ENCODE results near the gene ZNF223. TPM values are rescaled to one million over a fixed set of nuclear protein-coding genes. Genes with fewer than 3 reads are reported as not detected.

ZNF223 gene
- total RNA-seq, 3 donors from 2014 or later (not counting 1 experiment from before 2014, with no cell fraction given): 0.94 to 3.3 (median 2.9) TPM

DNA sequence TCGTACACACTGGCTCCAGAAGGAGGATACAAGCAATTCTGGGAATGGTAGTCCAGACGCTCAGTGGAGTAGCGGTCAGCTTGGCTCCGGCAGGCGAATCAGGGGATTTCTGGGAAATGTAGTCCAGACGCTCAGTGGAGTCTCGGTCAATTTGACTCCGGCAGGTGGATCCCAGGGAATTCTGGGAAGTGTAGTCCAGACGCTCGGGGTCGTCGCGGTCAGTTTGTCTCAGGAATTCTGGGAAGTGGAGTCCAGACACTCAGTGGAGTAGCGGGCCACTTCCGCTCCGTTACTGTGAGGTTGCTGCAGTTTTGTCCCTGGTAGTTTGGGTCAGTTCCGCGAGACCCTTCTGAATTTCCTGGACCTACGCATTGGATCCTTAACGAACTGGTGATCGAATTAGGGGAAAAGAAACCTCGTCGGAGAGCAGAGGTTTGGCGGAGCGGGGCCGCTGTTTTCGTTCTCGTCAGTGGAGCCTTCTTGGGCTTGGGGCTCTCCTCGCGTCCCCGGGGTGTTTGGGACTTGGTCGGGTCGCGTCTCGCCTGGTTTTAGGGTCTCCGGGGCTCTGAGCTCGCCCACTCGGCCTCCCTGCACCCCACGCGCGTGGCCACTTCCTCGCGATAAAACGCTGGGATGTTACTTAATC, 61.4 kb downstream of the ZNF223 start, which contains the start of gene ZNF225:
TSS of gene ZNF225 (plus strand) at position 262 of the 646 bp plus-strand sequence. CDS start 2,429 bp downstream, outside the sequence.
- peaks cover 18% of the 10 kb centered on the region for H3K36me3 Mint-ChIP-seq
- peaks cover 23 to 31% of the 10 kb centered on the region in 2 donors for H3K4me1 Mint-ChIP-seq
- peak within 1 kb of the TSS; percentile 90 to 92 for H3K27ac Mint-ChIP-seq
- peaks cover 14% of the 10 kb centered on the region for H3K36me3 ChIP-seq (ENCODE audit: control insufficient read depth, insufficient read depth, low read length)
- peaks cover 6 to 12% of the 10 kb centered on the region in 2 donors for H3K9me3 Mint-ChIP-seq
- H3K27me3 Mint-ChIP-seq (ENCODE audit: low read depth in 2 of 2): no peaks in the 10 kb centered on the region
- intact Hi-C loops (cut with micrococcal nuclease): no loop called here
- H3K4me1 ChIP-seq (ENCODE audit: control insufficient read depth, insufficient read depth, low read length): peaks cover 20% of the 10 kb centered on the region
- H3K27ac ChIP-seq (ENCODE audit: low read length): peak within 1 kb of the TSS; percentile 60
- H3K4me3 Mint-ChIP-seq: peak within 1 kb of the TSS; percentile 97
- WGBS (ENCODE audit: insufficient coverage): 0% methylated on average over 44 of the region's 44 CpGs
- ATAC-seq (peak; percentile 95 to 99 (median 95)), DNase-seq (peak; percentile 53 to 93)
- H3K4me3 ChIP-seq (ENCODE audit: low read length): peak within 1 kb of the TSS; percentile 88
- TF ChIP-seq, protein P1, sequence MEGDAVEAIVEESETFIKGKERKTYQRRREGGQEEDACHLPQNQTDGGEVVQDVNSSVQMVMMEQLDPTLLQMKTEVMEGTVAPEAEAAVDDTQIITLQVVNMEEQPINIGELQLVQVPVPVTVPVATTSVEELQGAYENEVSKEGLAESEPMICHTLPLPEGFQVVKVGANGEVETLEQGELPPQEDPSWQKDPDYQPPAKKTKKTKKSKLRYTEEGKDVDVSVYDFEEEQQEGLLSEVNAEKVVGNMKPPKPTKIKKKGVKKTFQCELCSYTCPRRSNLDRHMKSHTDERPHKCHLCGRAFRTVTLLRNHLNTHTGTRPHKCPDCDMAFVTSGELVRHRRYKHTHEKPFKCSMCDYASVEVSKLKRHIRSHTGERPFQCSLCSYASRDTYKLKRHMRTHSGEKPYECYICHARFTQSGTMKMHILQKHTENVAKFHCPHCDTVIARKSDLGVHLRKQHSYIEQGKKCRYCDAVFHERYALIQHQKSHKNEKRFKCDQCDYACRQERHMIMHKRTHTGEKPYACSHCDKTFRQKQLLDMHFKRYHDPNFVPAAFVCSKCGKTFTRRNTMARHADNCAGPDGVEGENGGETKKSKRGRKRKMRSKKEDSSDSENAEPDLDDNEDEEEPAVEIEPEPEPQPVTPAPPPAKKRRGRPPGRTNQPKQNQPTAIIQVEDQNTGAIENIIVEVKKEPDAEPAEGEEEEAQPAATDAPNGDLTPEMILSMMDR (IDR thresholded peaks at IDR 0.05): no peak
- peaks cover 16% of the 10 kb centered on the region for H3K9me3 ChIP-seq (ENCODE audit: control insufficient read depth, insufficient read depth, low read length)
- H3K27me3 ChIP-seq (ENCODE audit: control insufficient read depth, insufficient read depth, low read length): no peaks in the 10 kb centered on the region

DNA sequence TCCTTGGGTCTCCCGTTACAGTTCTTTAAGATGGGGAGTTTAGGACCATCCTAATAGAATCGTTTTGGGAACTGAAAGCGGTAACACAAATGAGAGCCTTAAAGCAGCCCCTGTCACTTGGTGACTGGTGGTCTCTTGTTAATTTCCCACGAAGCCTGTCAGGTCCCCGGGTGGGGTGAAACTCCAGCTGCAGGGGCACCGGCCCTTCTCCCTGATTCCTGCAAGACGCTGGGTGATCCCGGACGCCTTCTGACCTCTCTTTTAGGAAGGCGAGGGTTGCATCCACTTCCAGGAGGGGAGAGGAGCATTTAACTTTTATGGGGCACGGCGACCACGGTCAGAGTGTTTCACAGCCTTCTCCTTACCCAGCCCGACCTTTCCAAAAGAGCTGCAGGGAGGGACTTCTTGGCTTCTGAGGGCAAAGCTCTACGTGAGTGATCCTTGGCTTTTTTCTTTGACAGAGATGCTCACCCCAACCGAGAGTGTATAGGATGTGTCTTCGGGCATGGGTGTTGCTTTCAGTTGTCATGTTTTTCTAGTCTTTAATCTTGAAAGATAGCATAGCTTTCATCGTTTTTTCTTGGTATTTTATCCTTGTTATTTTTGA, 62.1 kb downstream of the ZNF223 start:
- peaks cover 6 to 10% of the 10 kb centered on the region in 2 donors for H3K9me3 Mint-ChIP-seq
- H3K36me3 Mint-ChIP-seq: peaks cover 18% of the 10 kb centered on the region
- H3K27ac ChIP-seq (ENCODE audit: low read length): peak overlapping the region; percentile 60
- DNase-seq (peak in 1 of 2 donors; percentile 7), ATAC-seq (peak in 1 of 3 donors; percentile 15)
- H3K27me3 ChIP-seq (ENCODE audit: control insufficient read depth, insufficient read depth, low read length): no peaks in the 10 kb centered on the region
- H3K36me3 ChIP-seq (ENCODE audit: control insufficient read depth, insufficient read depth, low read length): peaks cover 18% of the 10 kb centered on the region
- 6% methylated on average over 15 of the region's 18 CpGs for WGBS (ENCODE audit: insufficient coverage)
- TF ChIP-seq, protein P1 (IDR thresholded peaks at IDR 0.05): no peak
- intact Hi-C loops (cut with micrococcal nuclease): no loop called here
- peak overlapping the region; percentile 97 for H3K4me3 Mint-ChIP-seq
- H3K4me1 ChIP-seq (ENCODE audit: control insufficient read depth, insufficient read depth, low read length): peaks cover 20% of the 10 kb centered on the region
- peak overlapping the region; percentile 88 for H3K4me3 ChIP-seq (ENCODE audit: low read length)
- peaks cover 15% of the 10 kb centered on the region for H3K9me3 ChIP-seq (ENCODE audit: control insufficient read depth, insufficient read depth, low read length)
- H3K4me1 Mint-ChIP-seq: peaks cover 23 to 31% of the 10 kb centered on the region in 2 donors
- no peaks in the 10 kb centered on the region for H3K27me3 Mint-ChIP-seq (ENCODE audit: low read depth in 2 of 2)
- peak overlapping the region; percentile 90 to 92 for H3K27ac Mint-ChIP-seq

Other genes starting within 250 kb of the ZNF223 start
- not detected for gene LYPD5, start 249.6 kb upstream of the ZNF223 start, total RNA-seq
- gene ZNF283, start 224.7 kb upstream of the ZNF223 start, total RNA-seq: 1 to 10 TPM; 4.1 to 8.0 (median 7.1) TPM
- 1 to 10 TPM; 1.3 to 3.1 (median 1.4) TPM for gene ZNF404, start 168.1 kb upstream of the ZNF223 start, total RNA-seq
- 10 to 100 TPM; 10.6 to 24.3 (median 14.5) TPM for gene ZNF45, start 116.8 kb upstream of the ZNF223 start, total RNA-seq
- 1 to 10 TPM; 1.9 to 2.7 (median 2.2) TPM for gene ZNF221, start 100.8 kb upstream of the ZNF223 start, total RNA-seq
- 1 to 10 TPM; 5.1 to 8.5 (median 6.5) TPM for gene ZNF155, start 67.8 kb upstream of the ZNF223 start, total RNA-seq
- gene ZNF230, start 49.1 kb upstream of the ZNF223 start, total RNA-seq: 1 to 10 TPM; 2.3 to 6.3 (median 3.4) TPM
- 1 to 10 TPM; 5.6 to 7.6 (median 5.7) TPM for gene ZNF222, start 26.7 kb upstream of the ZNF223 start, total RNA-seq
- gene ZNF284, start 20.1 kb downstream of the ZNF223 start, total RNA-seq: 1 to 10 TPM; 3.2 to 4.6 (median 3.8) TPM
- 10 to 100 TPM; 52.2 to 57.6 (median 56.0) TPM for gene ZNF224, start 42.3 kb downstream of the ZNF223 start, total RNA-seq
- 1 to 10 TPM; 1.5 to 3.6 (median 3.0) TPM for gene ZNF225, start 61.4 kb downstream of the ZNF223 start, total RNA-seq
- gene ZNF234, start 89.5 kb downstream of the ZNF223 start, total RNA-seq: 1 to 10 TPM; 3.9 to 7.5 (median 5.5) TPM
- gene ZNF226, start 113.1 kb downstream of the ZNF223 start, total RNA-seq: 10 to 100 TPM; 11.1 to 16.0 (median 15.0) TPM
- gene ZNF227, start 160.5 kb downstream of the ZNF223 start, total RNA-seq: 10 to 100 TPM; 21.0 to 32.3 (median 23.4) TPM
- under 1 TPM; 0.14 to 0.39 (median 0.20) TPM for gene ZNF233, start 207.8 kb downstream of the ZNF223 start, total RNA-seq

Data from natural killer cell (primary cell).